Keratinocyte (primary cell): ENCODE results near the gene CLEC16A. TPM values are rescaled to one million over a fixed set of nuclear protein-coding genes. Genes with fewer than 3 reads are reported as not detected.

Source experiments
- DNase-seq: peaks from one replicate; pipeline ENCODE4 v3.0.0-alpha.2; 2011; ENCODE audit warnings: low read depth, missing footprints, low spot score
- FAIRE-seq: peaks from 2 replicates; lab custom pipeline; 2011; peaks lifted over from hg19 to GRCh38; lab: Jason Lieb, UNC
- H2AFZ ChIP-seq: 2 replicates; pipeline ENCODE4 v1.6.0; 2012; ENCODE audit warnings: low read length, control low read depth, inconsistent platforms; ENCODE audit not compliant: control insufficient read depth
- H3K27ac ChIP-seq: 2 replicates; pipeline ENCODE4 v1.5.1; 2011; ENCODE audit warnings: low read length; ENCODE audit not compliant: control insufficient read depth, insufficient read depth
- H3K27me3 ChIP-seq: 3 replicates; pipeline ENCODE4 v1.6.0; 2011; ENCODE audit warnings: low read length; ENCODE audit not compliant: control insufficient read depth, insufficient read depth; ENCODE audit errors: extremely low read depth
- H3K36me3 ChIP-seq, 2 experiments: 2 replicates in 1 of 2; 3 replicates in 1 of 2; pipeline ENCODE4 v1.5.1; 2011; ENCODE audit warnings: low read length in 2 of 2, mild to moderate bottlenecking in 1 of 2; ENCODE audit not compliant: control insufficient read depth in 2 of 2, insufficient read depth in 2 of 2; ENCODE audit errors: extremely low read depth in 1 of 2
- H3K4me1 ChIP-seq: 3 replicates; pipeline ENCODE4 v1.5.1; 2011; ENCODE audit warnings: low read length; ENCODE audit not compliant: control insufficient read depth, insufficient read depth; ENCODE audit errors: extremely low read depth
- H3K4me2 ChIP-seq: 3 replicates; pipeline ENCODE4 v1.6.0; 2011; ENCODE audit warnings: low read depth, low read length; ENCODE audit not compliant: control insufficient read depth, insufficient read depth; ENCODE audit errors: extremely low read depth
- H3K4me3 ChIP-seq, 3 experiments: fragments of 200-600 bp in 1 of 3; sonication (generic) in 1 of 3; 2 replicates in 2 of 3; 3 replicates in 1 of 3; pipeline ENCODE4 v1.5.1; 2011 to 2016; ENCODE audit warnings: low read length in 3 of 3, mild to moderate bottlenecking in 3 of 3, control low read depth in 2 of 3, inconsistent platforms in 1 of 3, low read depth in 1 of 3, mixed read lengths in 1 of 3, mixed run types in 1 of 3, moderate library complexity in 1 of 3; ENCODE audit not compliant: control insufficient read depth in 2 of 3, insufficient read depth in 2 of 3; ENCODE audit errors: extremely low read depth in 1 of 3
- H3K79me2 ChIP-seq: 2 replicates; pipeline ENCODE4 v1.6.0; 2012; ENCODE audit warnings: low read length; ENCODE audit not compliant: control insufficient read depth, insufficient read depth
- H3K9ac ChIP-seq: 3 replicates; pipeline ENCODE4 v1.6.0; 2011; ENCODE audit warnings: low read length; ENCODE audit not compliant: control insufficient read depth, insufficient read depth; ENCODE audit errors: extremely low read depth
- H3K9me1 ChIP-seq: 3 replicates; pipeline ENCODE4 v1.6.0; 2011; ENCODE audit warnings: low read length; ENCODE audit not compliant: control insufficient read depth, insufficient read depth; ENCODE audit errors: extremely low read depth
- H3K9me3 ChIP-seq: 2 replicates; pipeline ENCODE4 v1.5.1; 2012; ENCODE audit warnings: low read depth, low read length; ENCODE audit not compliant: control insufficient read depth
- H4K20me1 ChIP-seq: 3 replicates; pipeline ENCODE4 v1.6.0; 2011; ENCODE audit warnings: low read length; ENCODE audit not compliant: control insufficient read depth, insufficient read depth; ENCODE audit errors: extremely low read depth
- CTCF ChIP-seq, 3 experiments: IDR thresholded peaks in 1 of 3; conservative IDR thresholded peaks in 1 of 3; optimal IDR thresholded peaks in 1 of 3; 2 replicates in 2 of 3; 3 replicates in 1 of 3; pipeline versions ENCODE3 to v1.5.1; 2011; ENCODE audit warnings: low read length in 3 of 3, mild to moderate bottlenecking in 3 of 3, moderate library complexity in 2 of 3, control low read depth in 1 of 3, inconsistent platforms in 1 of 3; ENCODE audit not compliant: insufficient read depth in 2 of 3; ENCODE audit errors: extremely low read depth in 1 of 3
- EZH2 ChIP-seq: IDR thresholded peaks from one replicate; pipeline ENCODE4 v1.6.1; 2012; ENCODE audit warnings: inconsistent platforms, mild to moderate bottlenecking, low read length, moderate library complexity
- dilution Hi-C: fragments of 300-500 bp; cut with MboI; formaldehyde crosslinking; loops from one replicate; pipeline ENCODE4 v1.7.0; 2020; ENCODE audit warnings: low sequenced_read_pairs; ENCODE audit not compliant: extremely low pct_ligation_motif_present
- polyA plus RNA-seq, 5 experiments: library from polyadenylated mRNA; depleted of rRNA in 3 of 5; stranded (reverse) in 3 of 5; stranded (forward) in 1 of 5; unstranded in 1 of 5; fragments of >200 nt; gene quantifications; 1 replicate in 1 of 5; 2 replicates in 3 of 5; 3 replicates in 1 of 5; pipeline versions ENCODE4 v1.2.1 to v1.2.3, GENCODE V29; 2011 to 2012; ENCODE audit warnings: missing spikeins in 2 of 5, low read depth in 1 of 5, low replicate concordance in 1 of 5

Gene CLEC16A
- polyA plus RNA-seq, 1 donor (not counting 4 experiments of a cell fraction or from before 2014, with no cell fraction given), result 9.5 TPM

GRCh38 chr16:11196286-11196828 lies 252.0 kb downstream of the CLEC16A start:
- no peak for FAIRE-seq
- DNase-seq, result no peak

DNA sequence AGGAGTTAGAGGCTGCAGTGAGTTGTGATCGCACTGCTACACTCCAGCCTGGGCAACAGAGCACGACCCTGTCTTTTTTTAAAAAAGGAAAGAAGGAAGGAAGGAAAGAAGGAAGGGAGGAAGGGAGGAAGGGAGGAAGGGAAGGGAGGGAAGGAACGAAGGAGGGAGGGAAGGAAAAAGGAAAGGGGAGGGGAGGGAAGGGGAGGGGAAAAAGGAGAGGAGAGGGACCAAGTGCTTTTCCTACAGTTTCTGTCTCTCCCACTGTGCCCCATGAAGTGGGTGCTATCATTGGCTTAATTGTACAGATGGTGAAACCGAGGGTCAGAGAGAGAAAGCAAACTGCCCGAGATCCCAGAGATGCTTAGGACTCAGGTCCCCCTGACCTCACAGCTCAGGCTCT lies 254.0 kb downstream of the CLEC16A start:
- dilution Hi-C loops, result no loop called here

More at GRCh38 chr16:11196286-11196828, 252.0 kb downstream of the CLEC16A start:
- Histone ChIP-seq H3K4me2 (no peak overlapping the region), H3K9me3 (no peaks in the 10 kb centered on the region), H3K27ac (no peak overlapping the region), H3K27me3 (no peaks in the 10 kb centered on the region), H3K9ac (no peak overlapping the region), H3K9me1 (no peaks in the 10 kb centered on the region), H3K36me3 (no peaks in the 10 kb centered on the region), H3K4me3 (no peak overlapping the region), H2AFZ (no peak overlapping the region), H4K20me1 (no peaks in the 10 kb centered on the region), H3K4me1 (peaks cover 22% of the 10 kb centered on the region), H3K79me2 (no peaks in the 10 kb centered on the region)
- dilution Hi-C loops, result no loop called here
- no peak for TF ChIP-seq CTCF (optimal IDR thresholded peaks at IDR 0.05 in 1 of 3, IDR thresholded peaks at IDR 0.05 in 1 of 3, conservative IDR thresholded peaks at IDR 0.05 in 1 of 3; ENCODE audit: extremely low read depth in 1 of 3, insufficient read depth in 2 of 3, low read length in 3 of 3)

More for the DNA sequence above, 254.0 kb downstream of the CLEC16A start:
- Histone ChIP-seq H3K9ac (no peak overlapping the region), H3K9me1 (no peaks in the 10 kb centered on the region), H3K9me3 (no peaks in the 10 kb centered on the region), H3K27me3 (no peaks in the 10 kb centered on the region), H3K27ac (no peak overlapping the region), H2AFZ (no peak overlapping the region), H3K79me2 (no peaks in the 10 kb centered on the region), H4K20me1 (no peaks in the 10 kb centered on the region), H3K36me3 (no peaks in the 10 kb centered on the region), H3K4me3 (no peak overlapping the region), H3K4me1 (peaks cover 41% of the 10 kb centered on the region), H3K4me2 (peak overlapping the region; percentile 46)
- TF ChIP-seq EZH2 (no peak), CTCF (optimal IDR thresholded peaks at IDR 0.05 in 1 of 3, IDR thresholded peaks at IDR 0.05 in 1 of 3, conservative IDR thresholded peaks at IDR 0.05 in 1 of 3; ENCODE audit: extremely low read depth in 1 of 3, insufficient read depth in 2 of 3, low read length in 3 of 3) (no peak)
- FAIRE-seq (no peak), DNase-seq (no peak)
